ENCODE measurements around the gene ZNF79. TPM values are rescaled to one million over a fixed set of nuclear protein-coding genes. Genes with fewer than 3 reads are reported as not detected.

The ZNF79 gene
- total RNA-seq, 1 experiment from 2014 or later: 9.0 TPM

DNA sequence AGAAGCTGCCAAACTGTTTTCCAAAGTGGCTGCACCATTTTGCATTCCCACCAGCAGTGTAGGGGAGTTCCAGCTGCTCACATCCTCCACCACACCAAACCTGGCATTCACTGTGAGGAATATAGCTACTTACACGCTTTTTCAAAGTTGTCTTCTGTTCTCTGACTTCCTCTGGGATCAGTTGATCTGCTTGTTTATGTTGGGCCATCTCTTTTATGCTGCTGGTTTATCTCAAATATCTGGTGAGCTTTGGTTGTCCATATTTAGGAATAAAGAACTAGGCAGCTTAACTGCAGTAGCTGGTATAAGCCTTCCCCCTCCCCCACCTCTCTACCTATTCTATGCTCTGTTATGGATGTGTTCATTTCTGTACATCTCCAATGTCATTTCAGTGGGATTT, 8.5 kb upstream of the ZNF79 start:
- no peak for DNase-seq (ENCODE audit: low spot score)
- no peak overlapping the region for H3K4me3 Mint-ChIP-seq
- POLR2A ChIA-PET: interaction anchor here (0.9 kb wide), 1 partner anchor 9 kb away, joined by 3 read pairs; the partner anchor contains the start of gene ZNF79

DNA sequence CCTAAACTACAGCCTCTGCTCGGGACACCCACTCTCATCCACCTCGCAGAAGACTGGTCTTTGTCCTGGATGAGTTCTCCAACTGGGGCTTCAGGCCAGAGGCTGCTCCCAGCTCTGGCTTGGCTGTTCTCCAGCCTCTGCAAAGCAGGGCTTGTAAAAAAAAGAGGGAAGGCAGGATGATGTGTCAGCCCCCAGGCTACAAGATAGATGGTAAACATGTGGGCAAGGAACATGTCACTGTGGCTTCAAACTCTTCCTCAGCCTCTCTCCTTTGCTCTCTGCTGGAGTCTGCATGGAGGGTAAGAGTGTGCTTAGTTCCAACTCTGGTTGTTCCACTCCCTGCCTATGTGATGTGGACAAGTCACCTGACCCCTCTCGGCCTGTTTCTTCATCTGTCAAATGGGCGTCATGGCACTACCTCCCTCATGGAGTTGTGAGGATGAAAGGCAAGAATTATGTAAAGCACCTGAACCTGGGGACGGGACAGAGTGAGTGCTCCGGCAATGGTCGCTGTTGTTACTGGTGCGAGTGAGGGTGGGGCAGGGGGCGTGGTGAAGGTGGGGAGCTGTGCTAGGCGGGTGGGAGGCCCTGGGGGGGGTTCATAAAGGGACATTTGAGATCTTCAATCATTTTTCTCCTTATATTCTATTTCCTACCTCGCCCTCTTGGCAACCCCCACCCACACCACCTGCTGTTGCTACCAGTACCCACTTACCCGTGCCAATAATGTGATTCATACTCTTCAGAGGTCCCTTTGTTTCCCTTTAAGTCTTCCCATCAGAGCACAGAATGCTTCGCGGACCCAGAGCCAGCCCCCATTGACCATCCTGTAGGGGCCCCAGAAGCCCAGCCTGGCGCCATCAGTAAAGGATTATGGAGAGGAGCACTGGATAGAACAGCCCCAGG, 6.8 kb upstream of the ZNF79 start:
- no peak for TF ChIP-seq ARID4B (CRISPR knock-in tag; IDR thresholded peaks at IDR 0.05; ENCODE audit: borderline replicate concordance)
- no peak for TF ChIP-seq E2F1 (CRISPR knock-in tag; IDR thresholded peaks at IDR 0.05)
- TF ChIP-seq, protein P1, sequence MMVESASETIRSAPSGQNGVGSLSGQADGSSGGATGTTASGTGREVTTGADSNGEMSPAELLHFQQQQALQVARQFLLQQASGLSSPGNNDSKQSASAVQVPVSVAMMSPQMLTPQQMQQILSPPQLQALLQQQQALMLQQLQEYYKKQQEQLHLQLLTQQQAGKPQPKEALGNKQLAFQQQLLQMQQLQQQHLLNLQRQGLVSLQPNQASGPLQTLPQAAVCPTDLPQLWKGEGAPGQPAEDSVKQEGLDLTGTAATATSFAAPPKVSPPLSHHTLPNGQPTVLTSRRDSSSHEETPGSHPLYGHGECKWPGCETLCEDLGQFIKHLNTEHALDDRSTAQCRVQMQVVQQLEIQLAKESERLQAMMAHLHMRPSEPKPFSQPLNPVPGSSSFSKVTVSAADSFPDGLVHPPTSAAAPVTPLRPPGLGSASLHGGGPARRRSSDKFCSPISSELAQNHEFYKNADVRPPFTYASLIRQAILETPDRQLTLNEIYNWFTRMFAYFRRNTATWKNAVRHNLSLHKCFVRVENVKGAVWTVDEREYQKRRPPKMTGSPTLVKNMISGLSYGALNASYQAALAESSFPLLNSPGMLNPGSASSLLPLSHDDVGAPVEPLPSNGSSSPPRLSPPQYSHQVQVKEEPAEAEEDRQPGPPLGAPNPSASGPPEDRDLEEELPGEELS (CRISPR knock-in tag; IDR thresholded peaks at IDR 0.05): no peak
- DNase-seq (ENCODE audit: low spot score) (no peak), ATAC-seq (no peak)
- Mint-ChIP-seq H3K36me3 (no peaks in the 10 kb centered on the region), H3K27ac (no peak overlapping the region), H3K9me3 (no peaks in the 10 kb centered on the region), H3K4me1 (peaks cover 20% of the 10 kb centered on the region), H3K27me3 (ENCODE audit: low read depth) (peaks cover 3% of the 10 kb centered on the region; the same call in 1 of the 2 replicates), H3K4me3 (no peak overlapping the region)
- ChIA-PET CTCF (interaction anchor here (0.7 to 3.3 kb wide), 26 partner anchors 9 to 452 kb away, joined by 3 to 37 read pairs (median 4); partner anchors contain the start of genes SLC2A8 and TOR2A), POLR2A (interaction anchor here (0.7 to 1.3 kb wide), 2 partner anchors 21 to 193 kb away, joined by 3 to 5 read pairs; partner anchors contain the start of gene SLC2A8)

More for the DNA sequence above, 8.5 kb upstream of the ZNF79 start:
- CTCF ChIA-PET: interaction anchor here (1.5 to 2.0 kb wide), 3 partner anchors 55 to 319 kb away, joined by 3 to 6 read pairs (median 4); partner anchors contain the start of gene TOR2A
- no peaks in the 10 kb centered on the region for H3K9me3 Mint-ChIP-seq
- TF ChIP-seq IRF2 (CRISPR knock-in tag; IDR thresholded peaks at IDR 0.05; ENCODE audit: borderline replicate concordance, low read depth): no peak
- peaks cover 19% of the 10 kb centered on the region for H3K4me1 Mint-ChIP-seq
- H3K27ac Mint-ChIP-seq: no peak overlapping the region
- no peak for ATAC-seq
- no peaks in the 10 kb centered on the region for H3K36me3 Mint-ChIP-seq
- peaks cover 3% of the 10 kb centered on the region; the same call in 1 of the 2 replicates for H3K27me3 Mint-ChIP-seq (ENCODE audit: low read depth)

DNA sequence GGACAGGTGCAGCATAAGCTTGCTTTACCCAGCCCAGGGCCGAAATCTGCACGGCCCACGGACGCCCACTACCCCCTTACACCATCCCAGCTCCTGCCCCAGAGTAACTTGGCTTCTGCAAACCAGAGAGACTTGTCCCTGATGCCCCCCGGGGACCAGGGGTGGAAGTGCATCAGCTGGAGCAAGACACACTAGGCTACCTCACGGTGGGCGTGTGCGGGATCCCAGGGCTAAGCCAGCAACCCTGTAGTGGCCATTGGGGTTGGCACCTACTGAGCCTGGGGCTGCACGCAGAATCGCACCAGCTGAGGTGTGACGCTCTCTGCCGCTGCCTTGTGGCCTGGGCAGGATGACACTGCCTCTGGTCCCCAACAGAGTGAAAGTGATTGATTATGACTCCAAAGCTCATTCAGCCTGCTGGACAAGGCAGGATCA, 6.1 kb upstream of the ZNF79 start:
- Mint-ChIP-seq H3K9me3 (no peaks in the 10 kb centered on the region), H3K4me3 (no peak overlapping the region), H3K36me3 (no peaks in the 10 kb centered on the region), H3K4me1 (peaks cover 27% of the 10 kb centered on the region), H3K27me3 (ENCODE audit: low read depth) (peaks cover 3% of the 10 kb centered on the region; the same call in 1 of the 2 replicates), H3K27ac (0 out of 2 replicates have a peak overlapping the region, but pooled peaks have one; percentile 14)
- TF ChIP-seq MAX (CRISPR knock-in tag; IDR thresholded peaks at IDR 0.05) (0 out of 2 replicates have a peak, but pooled peaks have one; percentile 26), NFE2L1 (CRISPR knock-in tag; IDR thresholded peaks at IDR 0.05) (no peak), ZNF121 (CRISPR knock-in tag; IDR thresholded peaks at IDR 0.05) (peak; percentile 21; the same call in 1 of the 2 replicates)
- CTCF ChIA-PET: interaction anchor here (0.7 to 3.3 kb wide), 25 partner anchors 10 to 452 kb away, joined by 3 to 37 read pairs (median 5); partner anchors contain the start of genes SLC2A8 and TOR2A
- peak; percentile 82 for DNase-seq (ENCODE audit: low spot score)
- POLR2A ChIA-PET: interaction anchor here (0.7 to 1.3 kb wide), 2 partner anchors 21 to 194 kb away, joined by 3 to 5 read pairs; partner anchors contain the start of gene SLC2A8
- peak; percentile 95 for ATAC-seq
